Testis (tissue), 3 donors: ENCODE measurements around the gene ABCA13. TPM values are rescaled to one million over a fixed set of nuclear protein-coding genes. Genes with fewer than 3 reads are reported as not detected.

Source experiments
- DNase-seq: peaks from one replicate; pipeline ENCODE4 v3.0.0-alpha.2; 2019
- H3K27ac ChIP-seq, 2 donors: fragments of 200-600 bp; sonication (generic); one replicate each; pipeline ENCODE4 v1.5.1; 2019
- H3K27me3 ChIP-seq: fragments of 200-600 bp; sonication (generic); one replicate; pipeline ENCODE4 v1.5.1; 2019
- H3K36me3 ChIP-seq: fragments of 200-600 bp; sonication (generic); one replicate; pipeline ENCODE4 v1.5.1; 2017; ENCODE audit warnings: low read depth; ENCODE audit errors: missing control alignments
- H3K4me1 ChIP-seq: fragments of 200-600 bp; sonication (generic); one replicate; pipeline ENCODE4 v1.5.1; 2019
- H3K4me3 ChIP-seq, 2 donors: fragments of 200-600 bp; sonication (generic); one replicate each; pipeline ENCODE4 v1.5.1; 2017 to 2019
- H3K9me3 ChIP-seq: fragments of 200-600 bp; sonication (generic); one replicate; pipeline ENCODE4 v1.5.1; 2017
- POLR2A ChIP-seq: fragments of 450-650 bp; IDR thresholded peaks from one replicate; pipeline ENCODE4 v1.6.1; 2017; ENCODE audit warnings: antibody characterized with exemption, mild to moderate bottlenecking, moderate library complexity
- whole genome bisulfite sequencing, 2 donors: methylation state at CpG; one replicate each; pipeline ENCODE4 v1.1.5; 2018; 5-methylcytosine and 5-hydroxymethylcytosine counted together
- intact Hi-C: fragments of 100-400 bp; cut with DNase I; formaldehyde crosslinking; loops from one replicate; pipeline ENCODE4 v1.15.1; 2023; ENCODE audit warnings: low total_unique reads
- polyA plus RNA-seq: library from polyadenylated mRNA; stranded (reverse); fragments of 350-450 nt; fragmentation: Illumina TruSeq; extraction: RNeasy Lipid Tissue Mini Kit (QIAGEN cat#74804); gene quantifications from one replicate; pipeline ENCODE4 v1.2.3, GENCODE V29; 2014; ENCODE audit warnings: low read depth, low replicate concordance; ENCODE audit not compliant: insufficient read depth
- total RNA-seq, 2 donors: library from RNA; depleted of rRNA; stranded (reverse); fragments of >200 nt; gene quantifications; one replicate each; pipeline ENCODE4 v1.2.3, GENCODE V29; 2016
- TF ChIP-seq, protein P1 (sequence below), 3 experiments: fragments of 450-650 bp in 2 of 3; fragments of 200-600 bp in 1 of 3; sonication (generic) in 1 of 3; IDR thresholded peaks; one replicate each; pipeline ENCODE4 v1.5.1; 2016 to 2019; ENCODE audit warnings: antibody characterized with exemption in 3 of 3, mild to moderate bottlenecking in 2 of 3, moderate library complexity in 1 of 3

Gene ABCA13
- total and polyA plus RNA-seq, 3 donors from 2014 or later = 3.5 to 7.3 (median 4.3) TPM

DNA sequence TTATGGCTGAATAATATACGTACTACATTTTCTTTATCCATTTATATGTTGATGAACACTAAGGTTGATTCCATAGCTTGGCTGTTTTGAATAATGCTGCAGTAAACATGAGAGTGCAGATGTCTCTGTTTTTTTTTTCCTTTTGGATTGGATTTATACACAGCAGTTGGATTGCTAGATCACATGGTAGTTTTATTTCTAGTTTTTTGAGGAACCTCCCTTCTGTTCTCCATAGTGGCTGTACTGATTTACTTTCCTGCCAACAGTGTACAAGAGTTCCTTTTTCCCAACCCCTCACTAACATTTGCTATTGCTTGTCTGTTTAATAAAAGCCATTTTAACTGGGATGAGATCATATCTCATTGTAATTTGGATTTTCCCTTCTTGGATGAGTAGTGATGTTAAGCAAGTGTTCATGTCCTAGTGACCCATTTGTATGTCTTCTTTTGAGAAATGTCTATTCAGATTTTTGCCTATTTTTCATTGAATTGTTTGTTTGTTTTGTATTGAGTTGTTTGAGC lies 36.0 kb downstream of the ABCA13 start:
- WGBS, 2 donors = 68 to 89% methylated on average over 1 of the region's 1 CpG
- no peak overlapping the region for H3K27ac ChIP-seq
- no peak for DNase-seq

DNA sequence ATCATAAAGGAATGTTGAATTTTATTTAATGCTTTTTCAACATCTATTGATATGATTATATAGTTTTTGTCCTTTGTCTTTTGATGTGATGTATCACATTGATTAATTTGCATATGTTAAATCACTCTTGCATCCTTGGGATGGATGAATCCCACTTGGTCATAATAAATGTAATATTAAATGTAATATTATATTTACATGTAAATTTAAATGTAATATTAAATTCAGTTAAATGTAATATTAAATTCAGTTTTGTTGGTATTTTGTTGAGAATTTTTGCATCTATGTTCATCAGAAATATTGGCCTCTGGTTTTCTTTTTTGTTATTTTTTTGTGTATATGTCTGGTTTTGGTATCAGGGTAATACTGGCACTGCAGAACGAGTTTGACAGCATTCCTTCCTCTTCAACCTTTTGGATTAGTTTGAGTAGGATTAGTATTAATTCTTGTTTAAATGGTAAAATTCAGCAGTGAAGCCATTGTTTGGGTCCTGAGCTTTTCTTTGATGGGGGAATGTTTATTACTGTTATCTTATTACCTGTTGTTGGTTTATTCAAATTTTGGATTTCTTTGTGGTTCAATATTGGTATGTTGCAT lies 37.8 kb downstream of the ABCA13 start:
- no peak overlapping the region for H3K27ac ChIP-seq
- H3K9me3 ChIP-seq = no peaks in the 10 kb centered on the region
- H3K27me3 ChIP-seq = no peaks in the 10 kb centered on the region
- H3K36me3 ChIP-seq = no peaks in the 10 kb centered on the region
- DNase-seq = no peak
- intact Hi-C loops = no loop called here
- 90 to 96% methylated on average over 1 of the region's 1 CpG for WGBS, 2 donors
- TF ChIP-seq POLR2A = no peak
- TF ChIP-seq, protein P1, sequence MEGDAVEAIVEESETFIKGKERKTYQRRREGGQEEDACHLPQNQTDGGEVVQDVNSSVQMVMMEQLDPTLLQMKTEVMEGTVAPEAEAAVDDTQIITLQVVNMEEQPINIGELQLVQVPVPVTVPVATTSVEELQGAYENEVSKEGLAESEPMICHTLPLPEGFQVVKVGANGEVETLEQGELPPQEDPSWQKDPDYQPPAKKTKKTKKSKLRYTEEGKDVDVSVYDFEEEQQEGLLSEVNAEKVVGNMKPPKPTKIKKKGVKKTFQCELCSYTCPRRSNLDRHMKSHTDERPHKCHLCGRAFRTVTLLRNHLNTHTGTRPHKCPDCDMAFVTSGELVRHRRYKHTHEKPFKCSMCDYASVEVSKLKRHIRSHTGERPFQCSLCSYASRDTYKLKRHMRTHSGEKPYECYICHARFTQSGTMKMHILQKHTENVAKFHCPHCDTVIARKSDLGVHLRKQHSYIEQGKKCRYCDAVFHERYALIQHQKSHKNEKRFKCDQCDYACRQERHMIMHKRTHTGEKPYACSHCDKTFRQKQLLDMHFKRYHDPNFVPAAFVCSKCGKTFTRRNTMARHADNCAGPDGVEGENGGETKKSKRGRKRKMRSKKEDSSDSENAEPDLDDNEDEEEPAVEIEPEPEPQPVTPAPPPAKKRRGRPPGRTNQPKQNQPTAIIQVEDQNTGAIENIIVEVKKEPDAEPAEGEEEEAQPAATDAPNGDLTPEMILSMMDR (IDR thresholded peaks at IDR 0.05) = no peak
- no peak overlapping the region for H3K4me3 ChIP-seq
- no peaks in the 10 kb centered on the region for H3K4me1 ChIP-seq

More for the DNA sequence above, 36.0 kb downstream of the ABCA13 start:
- TF ChIP-seq, protein P1 (IDR thresholded peaks at IDR 0.05) = no peak
- TF ChIP-seq POLR2A = no peak
- H3K4me3 ChIP-seq = no peak overlapping the region
- no peaks in the 10 kb centered on the region for H3K9me3 ChIP-seq
- H3K36me3 ChIP-seq = no peaks in the 10 kb centered on the region
- intact Hi-C loops = no loop called here
- H3K27me3 ChIP-seq = no peaks in the 10 kb centered on the region
- H3K4me1 ChIP-seq = no peaks in the 10 kb centered on the region

DNA sequence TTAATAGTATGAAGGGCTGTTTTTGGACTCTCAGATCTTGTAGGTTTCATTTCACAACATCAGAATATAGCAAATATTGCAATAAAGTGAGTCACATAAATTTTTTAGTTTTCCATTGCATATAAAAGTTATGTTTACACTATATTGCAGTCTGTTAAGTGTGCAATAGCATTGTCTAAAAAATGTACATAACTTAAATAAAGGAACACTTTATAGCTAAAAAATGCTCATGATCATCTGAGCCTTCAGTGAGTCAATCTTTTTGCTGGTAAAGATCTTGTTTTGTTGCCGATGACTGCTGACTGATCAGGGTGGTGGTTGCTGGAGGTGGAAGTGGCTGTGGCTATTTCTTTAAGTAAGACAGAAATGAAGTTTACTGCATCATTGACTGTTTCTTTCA lies 42.0 kb downstream of the ABCA13 start:
- H3K9me3 ChIP-seq = no peaks in the 10 kb centered on the region
- H3K4me3 ChIP-seq = no peak overlapping the region
- no peak overlapping the region for H3K27ac ChIP-seq
- H3K36me3 ChIP-seq = no peaks in the 10 kb centered on the region
- 89 to 90% methylated on average over 1 of the region's 1 CpG for WGBS, 2 donors
- intact Hi-C loops = no loop called here
- no peaks in the 10 kb centered on the region for H3K4me1 ChIP-seq
- no peak for DNase-seq
- no peaks in the 10 kb centered on the region for H3K27me3 ChIP-seq
- TF ChIP-seq, protein P1 (IDR thresholded peaks at IDR 0.05) = no peak
- TF ChIP-seq POLR2A = no peak

DNA sequence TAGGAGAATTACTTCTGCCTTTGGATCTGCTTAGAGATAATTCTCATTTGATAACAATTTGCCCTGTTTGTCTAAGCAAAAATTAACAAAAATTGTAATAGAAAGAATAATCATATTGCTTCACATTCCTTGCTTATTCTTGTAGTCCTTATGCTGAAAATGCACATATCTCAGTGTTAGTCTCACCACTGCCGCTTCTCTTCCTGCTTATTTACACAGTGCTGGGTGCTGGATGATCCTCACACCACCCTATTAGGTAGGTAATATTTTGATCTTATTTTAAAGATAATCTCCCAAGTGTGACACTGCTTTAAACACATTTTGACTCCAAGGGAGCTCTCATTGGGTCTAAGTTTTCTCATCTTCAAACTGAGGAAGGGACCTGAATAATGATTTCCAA lies 46.0 kb downstream of the ABCA13 start:
- TF ChIP-seq, protein P1 (IDR thresholded peaks at IDR 0.05) = no peak
- no peak for TF ChIP-seq POLR2A
- no peaks in the 10 kb centered on the region for H3K36me3 ChIP-seq
- H3K27ac ChIP-seq = no peak overlapping the region
- H3K27me3 ChIP-seq = no peaks in the 10 kb centered on the region
- WGBS, 2 donors = 90 to 96% methylated on average over 1 of the region's 1 CpG
- intact Hi-C loops = no loop called here
- H3K4me1 ChIP-seq = no peaks in the 10 kb centered on the region
- no peaks in the 10 kb centered on the region for H3K9me3 ChIP-seq
- no peak for DNase-seq
- no peak overlapping the region for H3K4me3 ChIP-seq

GRCh38 chr7:48217753-48218152 lies 46.5 kb downstream of the ABCA13 start:
- intact Hi-C loops = no loop called here
- DNase-seq = no peak
- H3K4me1 ChIP-seq = no peaks in the 10 kb centered on the region

More at GRCh38 chr7:48217753-48218152, 46.5 kb downstream of the ABCA13 start:
- Histone ChIP-seq H3K4me3 (no peak overlapping the region), H3K27ac (no peak overlapping the region), H3K27me3 (no peaks in the 10 kb centered on the region), H3K9me3 (no peaks in the 10 kb centered on the region), H3K36me3 (no peaks in the 10 kb centered on the region)
- no peak for TF ChIP-seq POLR2A
- TF ChIP-seq, protein P1 (IDR thresholded peaks at IDR 0.05) = no peak
